IPS-20b (cell line): ENCODE results near the gene LDB1.

Experiments
- H3K27ac ChIP-seq: one replicate; pipeline ENCODE4 v1.5.1; 2013; ENCODE audit warnings: low read length
- H3K27me3 ChIP-seq: 2 replicates; pipeline ENCODE4 v1.6.1; 2013; ENCODE audit warnings: mild to moderate bottlenecking, low read length, inconsistent platforms; ENCODE audit not compliant: insufficient read depth
- H3K36me3 ChIP-seq: 2 replicates; pipeline ENCODE4 v1.6.1; 2013; ENCODE audit warnings: low read depth, mild to moderate bottlenecking, inconsistent platforms, low read length, moderate library complexity; ENCODE audit not compliant: insufficient read depth
- H3K4me1 ChIP-seq: 2 replicates; pipeline ENCODE4 v1.6.1; 2013; ENCODE audit warnings: mild to moderate bottlenecking, control low read depth, inconsistent platforms, low read length, moderate library complexity; ENCODE audit not compliant: insufficient read depth
- H3K4me3 ChIP-seq: 2 replicates; pipeline ENCODE4 v1.5.1; 2013; ENCODE audit warnings: mild to moderate bottlenecking, low read length, inconsistent platforms
- H3K9ac ChIP-seq: 2 replicates; pipeline ENCODE4 v1.6.1; 2013; ENCODE audit warnings: low read depth, mild to moderate bottlenecking, inconsistent platforms, low read length, moderate library complexity
- H3K9me3 ChIP-seq: 2 replicates; pipeline ENCODE4 v1.6.1; 2013; ENCODE audit warnings: mild to moderate bottlenecking, low read depth, low read length, inconsistent platforms; ENCODE audit not compliant: insufficient read depth

Gene LDB1

DNA sequence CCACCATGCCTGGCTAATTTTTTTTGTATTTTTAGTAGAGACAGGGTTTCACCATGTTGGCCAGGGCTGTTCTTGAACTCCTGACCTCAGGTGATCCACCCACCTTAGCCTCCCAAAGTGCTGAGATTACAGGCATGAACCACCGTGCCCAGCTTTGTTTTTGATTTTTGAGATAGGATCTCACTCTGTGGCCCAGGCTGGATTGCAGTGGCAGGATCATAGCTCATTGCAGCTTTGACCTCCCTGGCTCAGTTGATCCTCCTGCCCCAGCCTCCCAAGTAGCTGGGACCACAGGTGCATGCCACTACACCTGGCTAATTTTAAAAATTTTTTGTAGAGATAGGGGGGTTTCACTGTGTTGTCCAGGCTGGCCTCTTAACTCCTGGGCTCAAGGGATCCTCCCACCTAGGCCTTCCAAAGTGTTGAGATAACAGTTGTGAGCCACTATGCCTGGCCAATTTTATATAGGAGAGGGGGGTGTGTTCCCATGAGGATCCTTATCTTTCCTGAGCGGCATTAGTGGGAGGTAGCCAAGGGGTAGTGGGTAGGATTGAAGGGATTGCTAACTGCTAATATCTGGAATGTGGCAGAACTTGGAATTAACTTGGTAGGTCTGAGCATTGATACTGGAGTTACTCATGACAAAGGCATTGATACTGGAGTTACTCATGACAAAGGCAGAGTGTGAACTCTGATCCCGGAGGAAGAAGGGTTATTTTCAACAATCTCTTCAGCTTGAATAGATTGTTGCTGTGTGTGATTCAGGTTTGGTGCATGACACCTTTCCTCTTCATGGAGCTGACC lies 31.0 kb upstream of the LDB1 start:
- peaks cover 72% of the 10 kb centered on the region for H3K36me3 ChIP-seq
- peak overlapping the region; percentile 77; the same call in 1 of the 2 replicates for H3K9ac ChIP-seq
- no peaks in the 10 kb centered on the region for H3K9me3 ChIP-seq
- H3K27me3 ChIP-seq, result no peaks in the 10 kb centered on the region
- peak overlapping the region; percentile 58 for H3K4me3 ChIP-seq
- peak overlapping the region; percentile 52 for H3K27ac ChIP-seq
- peaks cover 7% of the 10 kb centered on the region; the same call in 1 of the 2 replicates for H3K4me1 ChIP-seq

DNA sequence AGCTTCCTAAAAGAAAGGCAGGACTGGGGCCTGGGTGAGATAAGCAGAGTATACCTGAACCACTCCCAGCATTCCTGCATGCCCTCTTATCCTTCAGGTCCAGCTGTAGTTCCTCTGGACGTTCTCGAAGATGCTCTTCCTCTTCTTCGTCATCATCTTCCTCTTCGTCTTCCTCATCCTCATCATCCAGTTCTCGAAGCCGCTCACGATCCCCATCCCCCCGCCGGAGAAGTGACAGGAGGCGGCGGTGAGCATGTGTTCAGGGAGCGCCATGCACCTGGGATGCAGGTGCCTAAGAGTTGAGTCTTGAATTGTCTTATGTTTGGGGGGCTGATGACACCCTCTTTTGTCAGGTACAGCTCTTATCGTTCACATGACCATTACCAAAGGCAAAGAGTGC lies 28.1 kb upstream of the LDB1 start:
- Histone ChIP-seq H3K9ac (no peak overlapping the region), H3K4me3 (no peak overlapping the region), H3K27ac (no peak overlapping the region), H3K27me3 (no peaks in the 10 kb centered on the region), H3K9me3 (no peaks in the 10 kb centered on the region), H3K36me3 (peaks cover 81% of the 10 kb centered on the region), H3K4me1 (peaks cover 7% of the 10 kb centered on the region; the same call in 1 of the 2 replicates)

DNA sequence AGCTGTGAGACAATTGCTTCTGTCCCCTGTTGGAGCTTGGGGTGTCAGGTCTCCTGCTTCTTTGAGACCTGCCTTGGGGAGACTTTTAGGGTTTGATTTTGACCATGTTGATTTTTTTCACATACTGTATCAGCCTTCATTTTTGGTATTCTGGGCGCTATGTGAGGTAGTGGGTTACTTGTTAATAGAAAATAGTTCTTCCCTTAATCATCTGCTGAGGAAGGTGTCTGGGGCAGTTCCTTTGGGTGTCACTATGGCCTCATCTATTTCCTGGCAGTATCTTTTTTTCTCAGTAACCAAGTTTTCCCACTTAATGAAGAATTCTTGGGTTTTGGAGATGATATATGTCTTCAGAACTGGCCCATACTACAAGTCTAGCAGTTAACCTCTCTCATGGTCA lies 27.4 kb upstream of the LDB1 start:
- peaks cover 7% of the 10 kb centered on the region; the same call in 1 of the 2 replicates for H3K4me1 ChIP-seq
- no peak overlapping the region for H3K27ac ChIP-seq
- H3K27me3 ChIP-seq, result no peaks in the 10 kb centered on the region
- no peak overlapping the region for H3K9ac ChIP-seq
- peaks cover 88% of the 10 kb centered on the region for H3K36me3 ChIP-seq
- H3K4me3 ChIP-seq, result no peak overlapping the region
- H3K9me3 ChIP-seq, result no peaks in the 10 kb centered on the region

GRCh38 chr10:102146971-102147428 lies 26.8 kb upstream of the LDB1 start:
- H3K9me3 ChIP-seq, result no peaks in the 10 kb centered on the region
- no peak overlapping the region for H3K27ac ChIP-seq
- no peak overlapping the region for H3K4me3 ChIP-seq
- H3K36me3 ChIP-seq, result peaks cover 90% of the 10 kb centered on the region
- H3K27me3 ChIP-seq, result no peaks in the 10 kb centered on the region
- H3K4me1 ChIP-seq, result peaks cover 7% of the 10 kb centered on the region; the same call in 1 of the 2 replicates
- no peak overlapping the region for H3K9ac ChIP-seq

DNA sequence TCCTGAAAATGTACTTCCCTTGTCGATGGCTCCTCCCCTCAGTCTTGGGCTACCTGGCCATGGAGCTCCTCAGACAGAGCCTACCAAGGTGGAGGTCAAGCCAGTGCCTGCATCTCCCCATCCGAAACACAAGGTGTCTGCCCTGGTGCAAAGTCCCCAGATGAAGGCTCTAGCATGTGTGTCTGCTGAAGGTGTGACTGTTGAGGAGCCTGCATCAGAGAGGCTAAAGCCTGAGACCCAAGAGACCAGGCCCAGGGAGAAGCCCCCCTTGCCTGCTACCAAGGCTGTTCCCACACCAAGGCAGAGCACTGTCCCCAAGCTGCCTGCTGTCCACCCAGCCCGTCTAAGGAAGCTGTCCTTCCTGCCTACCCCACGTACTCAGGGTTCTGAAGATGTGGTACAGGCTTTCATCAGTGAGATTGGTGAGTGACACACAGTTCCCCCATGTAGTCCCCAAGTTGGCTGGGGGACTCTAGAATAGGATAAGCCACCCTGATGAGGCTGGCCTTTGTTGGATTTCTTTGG lies 21.5 kb upstream of the LDB1 start:
- Histone ChIP-seq H3K4me3 (no peak overlapping the region), H3K9ac (no peak overlapping the region), H3K27ac (no peak overlapping the region), H3K36me3 (peaks cover 90% of the 10 kb centered on the region), H3K4me1 (no peaks in the 10 kb centered on the region), H3K9me3 (no peaks in the 10 kb centered on the region), H3K27me3 (no peaks in the 10 kb centered on the region)

DNA sequence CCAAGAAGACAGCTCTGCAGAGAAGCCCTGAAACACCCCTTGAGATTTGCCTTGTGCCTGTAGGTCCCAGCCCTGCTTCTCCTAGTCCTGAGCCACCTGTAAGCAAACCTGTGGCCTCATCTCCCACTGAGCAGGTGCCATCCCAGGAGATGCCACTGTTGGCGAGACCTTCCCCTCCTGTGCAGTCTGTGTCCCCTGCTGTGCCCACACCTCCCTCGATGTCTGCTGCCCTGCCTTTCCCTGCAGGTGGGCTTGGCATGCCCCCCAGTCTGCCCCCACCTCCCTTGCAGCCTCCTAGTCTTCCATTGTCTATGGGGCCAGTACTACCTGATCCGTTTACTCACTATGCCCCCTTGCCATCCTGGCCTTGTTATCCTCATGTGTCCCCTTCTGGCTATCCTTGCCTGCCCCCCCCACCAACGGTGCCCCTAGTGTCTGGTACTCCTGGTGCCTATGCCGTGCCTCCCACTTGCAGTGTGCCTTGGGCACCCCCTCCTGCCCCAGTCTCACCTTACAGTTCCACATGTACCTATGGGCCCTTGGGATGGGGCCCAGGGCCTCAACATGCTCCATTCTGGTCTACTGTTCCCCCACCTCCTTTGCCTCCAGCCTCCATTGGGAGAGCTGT lies 20.9 kb upstream of the LDB1 start:
- Histone ChIP-seq H3K27me3 (no peaks in the 10 kb centered on the region), H3K9me3 (no peaks in the 10 kb centered on the region), H3K27ac (no peak overlapping the region), H3K4me3 (no peak overlapping the region), H3K36me3 (peaks cover 86% of the 10 kb centered on the region), H3K4me1 (peaks cover under 1% of the 10 kb centered on the region; the same call in 1 of the 2 replicates), H3K9ac (no peak overlapping the region)

GRCh38 chr10:102140218-102140617 lies 20.1 kb upstream of the LDB1 start:
- Histone ChIP-seq H3K4me3 (no peak overlapping the region), H3K36me3 (peaks cover 85% of the 10 kb centered on the region), H3K4me1 (peaks cover 4% of the 10 kb centered on the region; the same call in 1 of the 2 replicates), H3K9me3 (no peaks in the 10 kb centered on the region), H3K27me3 (no peaks in the 10 kb centered on the region), H3K9ac (no peak overlapping the region), H3K27ac (no peak overlapping the region)

GRCh38 chr10:102139281-102140110 lies 19.3 kb upstream of the LDB1 start:
- Histone ChIP-seq H3K27ac (no peak overlapping the region), H3K36me3 (peaks cover 78% of the 10 kb centered on the region), H3K4me3 (no peak overlapping the region)

DNA sequence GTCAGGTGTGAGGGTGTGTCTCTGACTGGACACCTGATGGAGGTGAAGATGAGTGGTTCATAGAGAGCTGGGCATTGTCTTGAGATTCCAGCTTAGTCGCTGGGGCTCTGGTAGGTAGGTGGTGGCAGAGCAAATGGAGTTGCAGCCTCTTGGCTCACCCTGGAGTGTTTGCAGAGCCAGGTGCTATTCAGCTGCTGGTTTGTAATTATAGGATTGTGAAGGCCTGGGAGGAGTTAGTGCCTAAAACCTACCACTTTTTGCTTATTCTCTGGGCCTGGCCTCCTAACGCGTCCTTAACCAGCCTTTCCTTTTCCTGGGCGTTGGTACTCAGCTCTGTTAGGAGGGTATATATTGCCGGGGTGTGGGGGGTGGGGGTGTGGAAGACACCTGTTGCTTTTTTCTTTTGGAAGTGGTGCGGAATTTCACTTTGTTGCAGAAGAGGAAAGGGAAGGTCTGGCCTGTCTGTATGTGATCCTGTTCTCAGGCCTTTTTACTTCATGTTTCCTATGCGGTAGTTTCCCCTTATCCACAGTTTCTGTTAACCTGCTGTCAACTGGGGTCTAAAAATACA lies 15.9 kb upstream of the LDB1 start:
- Histone ChIP-seq H3K27ac (no peak overlapping the region), H3K36me3 (peaks cover 47% of the 10 kb centered on the region), H3K9me3 (no peaks in the 10 kb centered on the region), H3K9ac (peak overlapping the region; percentile 18; the same call in 1 of the 2 replicates), H3K4me3 (peak overlapping the region; percentile 32; the same call in 1 of the 2 replicates), H3K4me1 (peaks cover 4% of the 10 kb centered on the region), H3K27me3 (no peaks in the 10 kb centered on the region)

More at GRCh38 chr10:102139281-102140110, 19.3 kb upstream of the LDB1 start:
- Histone ChIP-seq H3K27me3 (no peaks in the 10 kb centered on the region), H3K9ac (no peak overlapping the region), H3K9me3 (no peaks in the 10 kb centered on the region), H3K4me1 (peaks cover 4% of the 10 kb centered on the region; the same call in 1 of the 2 replicates)

DNA sequence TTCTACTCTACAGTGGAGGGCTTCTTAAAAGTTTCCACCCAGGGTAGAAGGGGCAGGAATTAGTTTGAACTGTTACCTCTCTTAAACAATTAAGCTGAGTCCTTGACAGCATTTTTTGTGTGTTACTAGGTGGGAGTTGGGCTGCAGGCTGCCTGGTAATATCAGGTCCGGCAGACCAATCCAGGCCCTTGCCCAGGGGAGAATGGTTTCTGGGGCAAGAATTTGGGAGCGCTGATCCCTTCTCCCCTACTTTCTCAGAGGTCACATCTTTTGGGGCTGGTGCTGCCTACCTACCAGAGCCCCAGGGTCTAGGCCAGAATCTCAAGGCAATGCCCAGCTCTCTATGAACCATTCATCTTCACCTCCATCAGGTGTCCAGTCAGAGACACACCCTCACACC lies 14.2 kb upstream of the LDB1 start:
- Histone ChIP-seq H3K27me3 (no peaks in the 10 kb centered on the region), H3K4me1 (peaks cover 4% of the 10 kb centered on the region), H3K36me3 (peaks cover 31% of the 10 kb centered on the region), H3K4me3 (peak overlapping the region; percentile 98), H3K27ac (no peak overlapping the region), H3K9ac (peak overlapping the region; percentile 95; the same call in 1 of the 2 replicates), H3K9me3 (no peaks in the 10 kb centered on the region)
